IMR-90 (cell line): ENCODE data around the gene PNMA5. TPM values are rescaled to one million over a fixed set of nuclear protein-coding genes. Genes with fewer than 3 reads are reported as not detected.

Experiments used
- ATAC-seq: fragments of 200-7000 bp; cut with Tn5 transposase; 2 replicates; pipeline ENCODE4 v1.9.1; 2020; ENCODE audit warnings: low read depth, mild to moderate bottlenecking, moderate library complexity
- BruUV-seq: library from RNA; stranded (reverse); fragments of 400-500 nt; replicated peaks from 2 replicates; lab custom pipeline; 2021; lab: Mats Ljungman, UMichigan
- CTCF ChIA-PET: fragments of 300-600 bp; formaldehyde crosslinking; extraction: SDS; loops from one replicate; lab custom pipeline; 2021; ENCODE audit warnings: antibody characterized with exemption; lab: Yijun Ruan, JAX
- POLR2A ChIA-PET: fragments of 300-600 bp; sonication (Branson Sonifier 250); formaldehyde crosslinking; loops from one replicate; lab custom pipeline; 2022; ENCODE audit warnings: antibody characterized with exemption; ENCODE audit not compliant: unreplicated experiment; lab: Charles Lee
- DNase-seq: peaks from one replicate; pipeline ENCODE4 v3.0.0; 2013
- H2AFZ ChIP-seq: replicated peaks from 2 replicates; pipeline ENCODE3; 2013; ENCODE audit warnings: low read length, mild to moderate bottlenecking; ENCODE audit not compliant: poor library complexity
- H2AK5ac ChIP-seq: 2 replicates; pipeline ENCODE4 v1.6.1; 2013; ENCODE audit warnings: low read depth, low read length, inconsistent platforms
- H2AK9ac ChIP-seq: replicated peaks from 2 replicates; pipeline ENCODE3; 2013; ENCODE audit warnings: mild to moderate bottlenecking, low read depth, low read length, moderate library complexity; ENCODE audit not compliant: poor library complexity
- H2BK120ac ChIP-seq: 2 replicates; pipeline ENCODE4 v1.6.1; 2013; ENCODE audit warnings: low read depth, low read length, inconsistent platforms
- H2BK15ac ChIP-seq: 3 replicates; pipeline ENCODE4 v1.6.1; 2013; ENCODE audit warnings: low read depth, low read length, inconsistent platforms
- H2BK20ac ChIP-seq: 2 replicates; pipeline ENCODE4 v1.6.1; 2013; ENCODE audit warnings: low read depth, mild to moderate bottlenecking, inconsistent platforms, low read length, moderate library complexity
- H2BK5ac ChIP-seq: 2 replicates; pipeline ENCODE4 v1.6.1; 2013; ENCODE audit warnings: mild to moderate bottlenecking, low read depth, low read length, inconsistent platforms; ENCODE audit not compliant: poor library complexity, severe bottlenecking
- H3K14ac ChIP-seq: replicated peaks from 2 replicates; pipeline ENCODE4 v1.6.1; 2013; ENCODE audit warnings: low read depth, low read length, inconsistent platforms
- H3K18ac ChIP-seq: 2 replicates; pipeline ENCODE4 v1.6.1; 2013; ENCODE audit warnings: low read depth, low read length, control low read depth
- H3K23ac ChIP-seq: 2 replicates; pipeline ENCODE4 v1.6.1; 2013; ENCODE audit warnings: low read depth, low read length, inconsistent platforms
- H3K27ac ChIP-seq: 2 replicates; pipeline ENCODE4 v1.5.1; 2013; ENCODE audit warnings: mild to moderate bottlenecking, control low read depth, low read length; ENCODE audit not compliant: insufficient read depth
- H3K27me3 ChIP-seq: 2 replicates; pipeline ENCODE4 v1.6.1; 2013; ENCODE audit warnings: low read length; ENCODE audit not compliant: control insufficient read depth, insufficient read depth
- H3K36me3 ChIP-seq: 2 replicates; pipeline ENCODE4 v1.6.1; 2013; ENCODE audit warnings: low read length, mixed read lengths; ENCODE audit not compliant: control insufficient read depth, insufficient read depth
- H3K4ac ChIP-seq: 2 replicates; pipeline ENCODE4 v1.6.1; 2013; ENCODE audit warnings: low read depth, low read length, inconsistent platforms
- H3K4me1 ChIP-seq: 2 replicates; pipeline ENCODE4 v1.6.1; 2013; ENCODE audit warnings: low read length, mixed read lengths; ENCODE audit not compliant: control insufficient read depth, insufficient read depth
- H3K4me2 ChIP-seq: 2 replicates; pipeline ENCODE4 v1.6.1; 2013; ENCODE audit warnings: low read depth, mild to moderate bottlenecking, control low read depth, low read length, moderate library complexity
- H3K4me3 ChIP-seq: 2 replicates; pipeline ENCODE4 v1.5.1; 2013; ENCODE audit warnings: low read depth, mild to moderate bottlenecking, control low read depth, low read length, moderate library complexity; ENCODE audit not compliant: insufficient read depth
- H3K56ac ChIP-seq: 2 replicates; pipeline ENCODE4 v1.6.1; 2013; ENCODE audit warnings: low read length, inconsistent platforms; ENCODE audit not compliant: insufficient read depth; ENCODE audit errors: extremely low read depth
- H3K79me1 ChIP-seq, 2 experiments: 2 replicates each; pipeline ENCODE4 v1.6.1; 2013; ENCODE audit warnings: low read length in 2 of 2, inconsistent platforms in 1 of 2, low read depth in 1 of 2
- H3K9ac ChIP-seq: 2 replicates; pipeline ENCODE4 v1.6.1; 2013; ENCODE audit warnings: low read depth, low read length, control low read depth
- H3K9me1 ChIP-seq: 2 replicates; pipeline ENCODE4 v1.6.1; 2013; ENCODE audit warnings: low read length, inconsistent platforms; ENCODE audit not compliant: insufficient read depth
- H3K9me3 ChIP-seq: 2 replicates; pipeline ENCODE4 v1.6.1; 2013; ENCODE audit warnings: low read length; ENCODE audit not compliant: control insufficient read depth, insufficient read depth
- H4K20me1 ChIP-seq: 2 replicates; pipeline ENCODE4 v1.6.1; 2013; ENCODE audit warnings: low read length, inconsistent platforms; ENCODE audit not compliant: insufficient read depth
- H4K5ac ChIP-seq: 2 replicates; pipeline ENCODE4 v1.6.1; 2013; ENCODE audit warnings: mild to moderate bottlenecking, low read depth, low read length, control low read depth
- H4K8ac ChIP-seq, 2 experiments: 2 replicates each; pipeline ENCODE4 v1.6.1; 2013; ENCODE audit warnings: low read depth in 2 of 2, low read length in 2 of 2, control low read depth in 1 of 2, inconsistent platforms in 1 of 2
- H4K91ac ChIP-seq: 2 replicates; pipeline ENCODE4 v1.6.1; 2013; ENCODE audit warnings: low read depth, low read length, inconsistent platforms; ENCODE audit not compliant: insufficient read depth
- BHLHE40 ChIP-seq: fragments of 150-350 bp; IDR thresholded peaks from 2 replicates; pipeline ENCODE4 v1.6.1; 2016; ENCODE audit warnings: mild to moderate bottlenecking, low read depth, low read length
- CEBPB ChIP-seq: IDR thresholded peaks from 2 replicates; pipeline ENCODE4 v1.6.1; 2012; ENCODE audit warnings: low read depth, low read length, improper control_type of control experiment
- CHD1 ChIP-seq: IDR thresholded peaks from 2 replicates; pipeline ENCODE4 v1.6.1; 2012; ENCODE audit warnings: low read depth, low read length, improper control_type of control experiment
- CTCF ChIP-seq: conservative IDR thresholded peaks from 2 replicates; pipeline ENCODE4 v1.5.1; 2012; ENCODE audit warnings: mild to moderate bottlenecking, low read depth, low read length, improper control_type of control experiment
- ELK1 ChIP-seq: fragments of 150-350 bp; IDR thresholded peaks from 2 replicates; pipeline ENCODE4 v1.6.1; 2016; ENCODE audit warnings: low read depth, mild to moderate bottlenecking, low read length, moderate library complexity, borderline replicate concordance
- MAFK ChIP-seq: IDR thresholded peaks from 2 replicates; pipeline ENCODE4 v1.6.1; 2012; ENCODE audit warnings: low read depth, low read length, improper control_type of control experiment
- MAZ ChIP-seq: IDR thresholded peaks from 2 replicates; pipeline ENCODE4 v1.6.1; 2012; ENCODE audit warnings: low read depth, mild to moderate bottlenecking, low read length, improper control_type of control experiment, moderate library complexity, borderline replicate concordance
- POLR2A ChIP-seq: IDR thresholded peaks from 2 replicates; pipeline ENCODE4 v1.6.1; 2012; ENCODE audit warnings: mild to moderate bottlenecking, low read depth, low read length
- RAD21 ChIP-seq: IDR thresholded peaks from 2 replicates; pipeline ENCODE4 v1.6.1; 2012; ENCODE audit warnings: low read length, improper control_type of control experiment
- RCOR1 ChIP-seq: IDR thresholded peaks from 2 replicates; pipeline ENCODE4 v1.6.1; 2012; ENCODE audit warnings: mild to moderate bottlenecking, low read length, improper control_type of control experiment; ENCODE audit not compliant: insufficient replicate concordance
- RFX5 ChIP-seq: IDR thresholded peaks from 2 replicates; pipeline ENCODE4 v1.8.0; 2012; ENCODE audit warnings: low read depth, mild to moderate bottlenecking, low read length, moderate library complexity
- USF2 ChIP-seq: fragments of 150-350 bp; IDR thresholded peaks from 2 replicates; pipeline ENCODE4 v1.6.1; 2017; ENCODE audit warnings: mild to moderate bottlenecking, antibody characterized with exemption, low read length, low read depth
- WGBS, 2 experiments: methylation state at CpG; one replicate each; pipeline versions ENCODE4 v1.1.5 to v1.1.7; 2013; ENCODE audit warnings: missing lambda C conversion rate in 2 of 2; ENCODE audit not compliant: insufficient read length in 1 of 2; ENCODE audit errors: extremely low coverage in 2 of 2; 5-methylcytosine and 5-hydroxymethylcytosine counted together
- dilution Hi-C: fragments of 300-500 bp; cut with HindIII; formaldehyde crosslinking; loops from one replicate; pipeline ENCODE4 v1.14.3; 2018; ENCODE audit warnings: low sequenced_read_pairs; ENCODE audit not compliant: unreplicated experiment
- in situ Hi-C: fragments of 300-500 bp; cut with MboI; formaldehyde crosslinking; loops from 3 replicates; pipeline ENCODE4 v1.14.3; 2019; ENCODE audit warnings: low sequenced_read_pairs, inconsistent platforms, mixed read lengths
- intact Hi-C: fragments of 100-400 bp; cut with micrococcal nuclease; formaldehyde crosslinking; loops from 2 replicates; pipeline ENCODE4 v1.10.0; 2022
- polyA plus RNA-seq, 3 experiments: library from polyadenylated mRNA; depleted of rRNA; stranded (reverse); fragments of >200 nt; gene quantifications; 2 replicates each; pipeline ENCODE4 v1.2.3, GENCODE V29; 2012; ENCODE audit warnings: low replicate concordance in 1 of 3
- total RNA-seq: library from RNA; depleted of rRNA; stranded (reverse); fragments of >200 nt; gene quantifications from 2 replicates; pipeline ENCODE4 v1.2.3, GENCODE V29; 2012

The PNMA5 gene
- total and polyA plus RNA-seq, 2 of the 4 experiments (the other 2 are of a cell fraction): not detected

- Histone ChIP-seq H3K23ac (no peak overlapping the region), H3K9me3 (no peaks in the 10 kb centered on the region), H3K4ac (no peak overlapping the region), H2AFZ (no peak overlapping the region), H3K27me3 (peaks cover 1% of the 10 kb centered on the region; the same call in 1 of the 2 replicates), H3K18ac (no peak overlapping the region), H4K91ac (no peak overlapping the region), H3K79me1 (no peaks in the 10 kb centered on the region), H4K8ac (no peak overlapping the region), H3K4me3 (no peak overlapping the region), H3K4me2 (no peak overlapping the region), H2AK9ac (no peak overlapping the region), H3K27ac (no peak overlapping the region), H3K4me1 (no peaks in the 10 kb centered on the region), H2BK20ac (no peak overlapping the region), H2BK15ac (no peak overlapping the region), H2BK120ac (no peak overlapping the region), H2BK5ac (no peak overlapping the region), H4K5ac (no peak overlapping the region), H2AK5ac (no peak overlapping the region), H3K56ac (no peak overlapping the region), H4K20me1 (no peaks in the 10 kb centered on the region), H3K9ac (no peak overlapping the region), H3K14ac (no peak overlapping the region), H3K36me3 (no peaks in the 10 kb centered on the region), H3K9me1 (no peaks in the 10 kb centered on the region)
- in situ Hi-C loops (no loop called here), dilution Hi-C loops (no loop called here), intact Hi-C loops (no loop called here)
- WGBS, 2 experiments: no CpG with 5 or more reads among the region's 3 CpGs
- CTCF ChIA-PET: no interaction called here
- BruUV-seq: no TSS peak
- POLR2A ChIA-PET: no interaction called here
- no peak for ATAC-seq
- no peak for DNase-seq
- TF ChIP-seq MAFK (no peak), RFX5 (no peak), BHLHE40 (no peak), CTCF (no peak), ELK1 (no peak), RCOR1 (no peak), POLR2A (no peak), RAD21 (no peak), MAZ (no peak), USF2 (no peak), CHD1 (no peak), CEBPB (no peak)
Observed at GRCh38 chrX:153019166-153019565, 25.2 kb upstream of the PNMA5 start.
